Activated CD8-positive, alpha-beta T cell treated with anti-CD3 and anti-CD28 coated beads, Interleukin-2, amount 10 ng/mL, durations not matched to agents 7 days and 5 days (primary cell): Measurements from ENCODE around the gene BUD13. TPM values are rescaled to one million over a fixed set of nuclear protein-coding genes. Genes with fewer than 3 reads are reported as not detected.

ENCODE experiments used
- ATAC-seq: fragments of 150-1000 bp; cut with Tn5 transposase; one replicate; pipeline ENCODE4 v1.10.0; 2021; ENCODE audit warnings: moderate library complexity
- CTCF ChIA-PET: fragments of 350-600 bp; sonication (Branson Sonifier 250); formaldehyde crosslinking; loops from one replicate; lab custom pipeline; 2021; ENCODE audit warnings: antibody characterized with exemption; lab: Charles Lee
- POLR2A ChIA-PET: fragments of 350-600 bp; sonication (Branson Sonifier 250); formaldehyde crosslinking; loops from one replicate; lab custom pipeline; 2021; ENCODE audit warnings: antibody characterized with exemption; lab: Charles Lee
- DNase-seq: peaks from one replicate; pipeline ENCODE4 v3.0.0-alpha.2; 2020
- H3K27ac Mint-ChIP-seq: one replicate; pipeline ENCODE4 v1.8.0; 2021; ENCODE audit warnings: mild to moderate bottlenecking, mixed read lengths
- H3K27me3 Mint-ChIP-seq: one replicate; pipeline ENCODE4 v1.8.0; 2021; ENCODE audit warnings: low read depth, mixed read lengths
- H3K36me3 Mint-ChIP-seq: one replicate; pipeline ENCODE4 v1.8.0; 2021; ENCODE audit warnings: low read depth, mixed read lengths
- H3K4me1 Mint-ChIP-seq: one replicate; pipeline ENCODE4 v1.8.0; 2021; ENCODE audit warnings: low read depth, mixed read lengths
- H3K4me3 Mint-ChIP-seq: one replicate; pipeline ENCODE4 v1.8.0; 2021; ENCODE audit warnings: mild to moderate bottlenecking, mixed read lengths
- H3K9me3 Mint-ChIP-seq: one replicate; pipeline ENCODE4 v1.8.0; 2022; ENCODE audit warnings: mixed read lengths; ENCODE audit not compliant: insufficient read depth
- total RNA-seq, 2 experiments: library from RNA; stranded (reverse); gene quantifications; one replicate each; pipeline ENCODE4 v1.2.3, GENCODE V29; 2021

The BUD13 gene
- total RNA-seq, 2 experiments from 2014 or later: 36.3 to 39.5 TPM

DNA sequence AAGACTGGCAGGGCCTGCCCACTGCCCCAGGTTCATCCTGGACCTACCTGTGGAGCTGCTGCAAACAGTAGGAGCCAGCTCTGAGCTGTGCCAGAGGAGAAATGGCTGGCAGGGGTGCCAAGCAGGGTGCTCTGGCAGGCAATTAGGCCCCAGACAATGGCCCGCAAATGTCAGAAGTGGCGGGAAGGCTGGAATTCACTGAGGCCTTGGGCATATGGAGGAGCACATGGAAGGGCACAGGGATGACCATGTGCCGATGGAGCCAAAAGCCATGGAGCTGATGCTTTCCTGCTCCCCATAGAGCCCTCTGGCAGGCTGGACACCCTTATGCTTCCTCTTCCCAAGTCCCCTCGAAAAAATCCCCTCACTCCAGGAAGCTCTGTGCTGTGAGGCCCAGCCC, 62.0 kb downstream of the BUD13 start:
- H3K27ac Mint-ChIP-seq: no peak overlapping the region
- H3K4me3 Mint-ChIP-seq: no peak overlapping the region
- ChIA-PET CTCF (interaction anchor here (1.8 kb wide), 1 partner anchor 22 kb away, joined by 4 read pairs; no protein-coding TSS in a partner anchor), POLR2A (no interaction called here)
- no peaks in the 10 kb centered on the region for H3K4me1 Mint-ChIP-seq
- ATAC-seq (no peak), DNase-seq (no peak)
- H3K9me3 Mint-ChIP-seq: no peaks in the 10 kb centered on the region
- H3K27me3 Mint-ChIP-seq: peaks cover 21% of the 10 kb centered on the region
- H3K36me3 Mint-ChIP-seq: no peaks in the 10 kb centered on the region

- ATAC-seq (no peak), DNase-seq (no peak)
- H3K4me1 Mint-ChIP-seq: no peaks in the 10 kb centered on the region
- H3K36me3 Mint-ChIP-seq: no peaks in the 10 kb centered on the region
- no peaks in the 10 kb centered on the region for H3K9me3 Mint-ChIP-seq
- no peak overlapping the region for H3K4me3 Mint-ChIP-seq
- peaks cover 23% of the 10 kb centered on the region for H3K27me3 Mint-ChIP-seq
- POLR2A ChIA-PET: no interaction called here
- CTCF ChIA-PET: no interaction called here
- no peak overlapping the region for H3K27ac Mint-ChIP-seq
These were observed 62.6 kb downstream of the BUD13 start for GRCh38 chr11:116710001-116710674.

GRCh38 chr11:116707746-116708145, 65.0 kb downstream of the BUD13 start:
- ChIA-PET POLR2A (no interaction called here), CTCF (no interaction called here)
- DNase-seq (no peak), ATAC-seq (no peak)
- Mint-ChIP-seq H3K36me3 (no peaks in the 10 kb centered on the region), H3K27me3 (peaks cover 27% of the 10 kb centered on the region), H3K4me1 (no peaks in the 10 kb centered on the region), H3K27ac (no peak overlapping the region), H3K9me3 (no peaks in the 10 kb centered on the region), H3K4me3 (no peak overlapping the region)

GRCh38 chr11:116707161-116707629, 65.6 kb downstream of the BUD13 start:
- CTCF ChIA-PET: no interaction called here
- no peaks in the 10 kb centered on the region for H3K36me3 Mint-ChIP-seq
- H3K27ac Mint-ChIP-seq: no peak overlapping the region
- no peak for DNase-seq
- no peaks in the 10 kb centered on the region for H3K9me3 Mint-ChIP-seq
- no peak overlapping the region for H3K4me3 Mint-ChIP-seq
- POLR2A ChIA-PET: no interaction called here
- H3K27me3 Mint-ChIP-seq: peaks cover 27% of the 10 kb centered on the region
- no peaks in the 10 kb centered on the region for H3K4me1 Mint-ChIP-seq
- peak; percentile 29 for ATAC-seq

DNA sequence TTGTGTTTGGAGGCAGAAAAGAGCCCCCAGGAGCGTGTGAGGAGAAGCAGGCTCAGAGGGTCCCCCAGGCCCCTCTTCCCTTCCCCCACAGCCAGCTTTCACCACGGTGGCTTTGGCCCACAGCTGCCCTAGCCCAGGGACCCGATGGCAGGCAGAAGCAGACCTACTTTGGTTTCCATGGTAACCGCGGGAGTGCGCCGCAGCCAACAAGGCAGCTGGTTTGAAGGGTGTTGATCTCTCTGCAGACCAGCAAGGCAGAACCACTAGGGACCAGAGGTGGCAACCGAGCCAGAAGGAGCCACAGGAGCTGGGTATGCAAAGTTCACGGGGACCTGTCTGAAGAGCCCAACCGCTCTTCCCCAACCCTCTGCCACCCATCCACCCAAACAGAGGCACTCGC, 69.4 kb downstream of the BUD13 start:
- Mint-ChIP-seq H3K36me3 (no peaks in the 10 kb centered on the region), H3K9me3 (no peaks in the 10 kb centered on the region), H3K27ac (no peak overlapping the region), H3K27me3 (peaks cover 17% of the 10 kb centered on the region), H3K4me3 (no peak overlapping the region), H3K4me1 (no peaks in the 10 kb centered on the region)
- POLR2A ChIA-PET: interaction anchor here (0.6 kb wide), 1 partner anchor 501 kb away, joined by 5 read pairs; no protein-coding TSS in a partner anchor
- DNase-seq (peak; percentile 22), ATAC-seq (no peak)
- CTCF ChIA-PET: no interaction called here

- no peaks in the 10 kb centered on the region for H3K9me3 Mint-ChIP-seq
- CTCF ChIA-PET: no interaction called here
- H3K27me3 Mint-ChIP-seq: peaks cover 15% of the 10 kb centered on the region
- H3K36me3 Mint-ChIP-seq: no peaks in the 10 kb centered on the region
- H3K27ac Mint-ChIP-seq: no peak overlapping the region
- H3K4me3 Mint-ChIP-seq: no peak overlapping the region
- POLR2A ChIA-PET: no interaction called here
- no peak for DNase-seq
- no peak for ATAC-seq
- no peaks in the 10 kb centered on the region for H3K4me1 Mint-ChIP-seq
These were observed 69.9 kb downstream of the BUD13 start for GRCh38 chr11:116702772-116703385.

DNA sequence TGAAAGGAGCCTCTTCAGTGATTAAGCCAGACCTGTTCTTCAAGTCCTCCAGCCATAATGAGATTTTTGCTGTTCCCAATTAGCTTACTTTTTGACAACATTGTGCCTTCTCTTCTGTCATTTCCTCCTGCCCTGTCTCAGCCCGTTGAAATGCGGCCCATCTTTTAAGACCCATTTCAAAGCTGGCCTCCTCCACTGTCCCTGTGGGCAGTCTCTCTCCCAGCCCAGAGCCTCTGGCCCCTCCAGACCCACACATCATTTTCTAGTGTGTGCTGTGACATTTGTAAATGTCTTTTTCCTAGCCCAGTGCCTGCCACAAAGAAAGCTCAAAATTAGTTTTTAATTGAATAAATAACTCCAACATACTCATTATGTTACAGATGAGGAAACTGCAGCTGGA, 70.9 kb downstream of the BUD13 start:
- DNase-seq: no peak
- no peaks in the 10 kb centered on the region for H3K9me3 Mint-ChIP-seq
- CTCF ChIA-PET: interaction anchor here (1.1 kb wide), 1 partner anchor 10 kb away, joined by 4 read pairs; no protein-coding TSS in a partner anchor
- POLR2A ChIA-PET: interaction anchor here (0.6 kb wide), 1 partner anchor 452 kb away, joined by 3 read pairs; no protein-coding TSS in a partner anchor
- no peaks in the 10 kb centered on the region for H3K36me3 Mint-ChIP-seq
- no peaks in the 10 kb centered on the region for H3K4me1 Mint-ChIP-seq
- peaks cover 10% of the 10 kb centered on the region for H3K27me3 Mint-ChIP-seq
- no peak overlapping the region for H3K4me3 Mint-ChIP-seq
- H3K27ac Mint-ChIP-seq: no peak overlapping the region
- no peak for ATAC-seq

GRCh38 chr11:116701297-116701801, 71.4 kb downstream of the BUD13 start:
- H3K4me1 Mint-ChIP-seq: no peaks in the 10 kb centered on the region
- no peaks in the 10 kb centered on the region for H3K9me3 Mint-ChIP-seq
- DNase-seq (no peak), ATAC-seq (no peak)
- no peak overlapping the region for H3K27ac Mint-ChIP-seq
- no peaks in the 10 kb centered on the region for H3K36me3 Mint-ChIP-seq
- peaks cover 9% of the 10 kb centered on the region for H3K27me3 Mint-ChIP-seq
- ChIA-PET POLR2A (interaction anchor here (0.6 kb wide), 1 partner anchor 453 kb away, joined by 3 read pairs; no protein-coding TSS in a partner anchor), CTCF (interaction anchor here (1.1 kb wide), 1 partner anchor 10 kb away, joined by 4 read pairs; no protein-coding TSS in a partner anchor)
- no peak overlapping the region for H3K4me3 Mint-ChIP-seq

- Mint-ChIP-seq H3K4me1 (no peaks in the 10 kb centered on the region), H3K27me3 (peaks cover 5% of the 10 kb centered on the region), H3K36me3 (no peaks in the 10 kb centered on the region), H3K9me3 (no peaks in the 10 kb centered on the region), H3K4me3 (no peak overlapping the region), H3K27ac (no peak overlapping the region)
- CTCF ChIA-PET: interaction anchor here (1.0 kb wide), 1 partner anchor 10 kb away, joined by 5 read pairs; no protein-coding TSS in a partner anchor
- ATAC-seq (no peak), DNase-seq (no peak)
- POLR2A ChIA-PET: no interaction called here
These were observed 72.1 kb downstream of the BUD13 start for GRCh38 chr11:116700586-116701220.
